ENCODE measurements around the gene CNTN6. TPM values are rescaled to one million over a fixed set of nuclear protein-coding genes. Genes with fewer than 3 reads are reported as not detected.

CNTN6 gene
- total RNA-seq, 1 experiment from 2014 or later, result not detected

- peaks cover 3% of the 10 kb centered on the region; the same call in 1 of the 2 replicates for H3K27me3 Mint-ChIP-seq (ENCODE audit: low read depth)
- POLR2A ChIA-PET, result no interaction called here
- H3K4me3 Mint-ChIP-seq, result no peak overlapping the region
- DNase-seq (ENCODE audit: low spot score) (no peak), ATAC-seq (no peak)
- H3K9me3 Mint-ChIP-seq, result peaks cover 81% of the 10 kb centered on the region
- H3K36me3 Mint-ChIP-seq, result peaks cover 70% of the 10 kb centered on the region
- no peaks in the 10 kb centered on the region for H3K4me1 Mint-ChIP-seq
- no peak for TF ChIP-seq NR1H2 (CRISPR knock-in tag; IDR thresholded peaks at IDR 0.05)
- no peak for TF ChIP-seq KAT7 (CRISPR knock-in tag; IDR thresholded peaks at IDR 0.05; ENCODE audit: borderline replicate concordance)
- no peak for TF ChIP-seq NFYB (CRISPR knock-in tag; conservative IDR thresholded peaks at IDR 0.05; ENCODE audit: low read depth)
- no peak for TF ChIP-seq ZNF232 (CRISPR knock-in tag; IDR thresholded peaks at IDR 0.05)
- TF ChIP-seq NFATC4 (CRISPR knock-in tag; IDR thresholded peaks at IDR 0.05), result no peak
- CTCF ChIA-PET, result no interaction called here
- no peak overlapping the region for H3K27ac Mint-ChIP-seq
Observed at GRCh38 chr3:1135194-1135593, 42.4 kb downstream of the CNTN6 start.

GRCh38 chr3:1138036-1138435, 45.2 kb downstream of the CNTN6 start:
- CTCF ChIA-PET, result no interaction called here

GRCh38 chr3:1139071-1139470, 46.2 kb downstream of the CNTN6 start:
- peaks cover 73% of the 10 kb centered on the region for H3K9me3 Mint-ChIP-seq
- peaks cover 59% of the 10 kb centered on the region for H3K36me3 Mint-ChIP-seq
- H3K27me3 Mint-ChIP-seq (ENCODE audit: low read depth), result no peaks in the 10 kb centered on the region; the same call in 1 of the 2 replicates
- ChIA-PET POLR2A (no interaction called here), CTCF (interaction anchor here (0.5 kb wide), 1 partner anchor 41 kb away, joined by 3 read pairs; no protein-coding TSS in a partner anchor)
- no peak overlapping the region for H3K4me3 Mint-ChIP-seq
- TF ChIP-seq TEAD1 (CRISPR knock-in tag; IDR thresholded peaks at IDR 0.05) (no peak), MLX (CRISPR knock-in tag; IDR thresholded peaks at IDR 0.05) (no peak), ZNF416 (CRISPR knock-in tag; IDR thresholded peaks at IDR 0.05) (no peak), ZBTB21 (CRISPR knock-in tag; IDR thresholded peaks at IDR 0.05; ENCODE audit: borderline replicate concordance) (no peak), RORB (CRISPR knock-in tag; IDR thresholded peaks at IDR 0.05) (no peak), HMGXB4 (CRISPR knock-in tag; IDR thresholded peaks at IDR 0.05) (no peak), PREB (CRISPR knock-in tag; IDR thresholded peaks at IDR 0.05; ENCODE audit: borderline replicate concordance) (no peak), ZNF423 (CRISPR knock-in tag; IDR thresholded peaks at IDR 0.05) (no peak), ETV6 (CRISPR knock-in tag; IDR thresholded peaks at IDR 0.05) (no peak), IRF1 (CRISPR knock-in tag; IDR thresholded peaks at IDR 0.05) (no peak)
- DNase-seq (ENCODE audit: low spot score) (no peak), ATAC-seq (no peak)
- no peak overlapping the region for H3K27ac Mint-ChIP-seq
- H3K4me1 Mint-ChIP-seq, result no peaks in the 10 kb centered on the region

More at GRCh38 chr3:1138036-1138435, 45.2 kb downstream of the CNTN6 start:
- no peak for ATAC-seq
- POLR2A ChIA-PET, result no interaction called here
- no peak for TF ChIP-seq HMGA2 (CRISPR knock-in tag; IDR thresholded peaks at IDR 0.05)
- no peak for TF ChIP-seq TEAD4 (CRISPR knock-in tag; IDR thresholded peaks at IDR 0.05)
- no peak for TF ChIP-seq ZNF423 (CRISPR knock-in tag; IDR thresholded peaks at IDR 0.05)
- no peak for TF ChIP-seq PRRX2 (CRISPR knock-in tag; IDR thresholded peaks at IDR 0.05)
- TF ChIP-seq STAT6 (CRISPR knock-in tag; conservative IDR thresholded peaks at IDR 0.05; ENCODE audit: low read depth), result no peak
- no peak for TF ChIP-seq RELA (CRISPR knock-in tag; IDR thresholded peaks at IDR 0.05; ENCODE audit: borderline replicate concordance)
- TF ChIP-seq KAT7 (CRISPR knock-in tag; IDR thresholded peaks at IDR 0.05; ENCODE audit: borderline replicate concordance), result no peak
- no peaks in the 10 kb centered on the region for H3K4me1 Mint-ChIP-seq
- no peak for DNase-seq (ENCODE audit: low spot score)
- H3K27me3 Mint-ChIP-seq (ENCODE audit: low read depth), result no peaks in the 10 kb centered on the region; the same call in 1 of the 2 replicates
- peaks cover 76% of the 10 kb centered on the region for H3K9me3 Mint-ChIP-seq
- no peak overlapping the region for H3K4me3 Mint-ChIP-seq
- H3K27ac Mint-ChIP-seq, result no peak overlapping the region
- peaks cover 57% of the 10 kb centered on the region for H3K36me3 Mint-ChIP-seq
